Lung (tissue), 12 donors: ENCODE results near the gene KIF1A. TPM values are rescaled to one million over a fixed set of nuclear protein-coding genes. Genes with fewer than 3 reads are reported as not detected.

ENCODE experiments used
- ATAC-seq: fragments of 200-7000 bp; cut with Tn5 transposase; one replicate; pipeline ENCODE4 v1.9.1; 2020; ENCODE audit warnings: moderate number of reproducible peaks; ENCODE audit not compliant: insufficient read depth, low FRiP score
- DNase-seq, 3 donors: peaks; one replicate each; pipeline ENCODE4 v3.0.0-alpha.2; 2013 to 2017
- H3K27ac ChIP-seq, 2 donors: one replicate each; pipeline ENCODE4 v1.5.1; 2013; ENCODE audit warnings: mild to moderate bottlenecking in 2 of 2, moderate library complexity in 2 of 2, control low read depth in 1 of 2, inconsistent platforms in 1 of 2, low read depth in 1 of 2, low read length in 1 of 2
- H3K27me3 ChIP-seq, 3 donors: one replicate each; pipeline ENCODE4 v1.5.1; 2013; ENCODE audit warnings: low read length in 2 of 3; ENCODE audit not compliant: control insufficient read depth in 3 of 3, insufficient read depth in 3 of 3
- H3K36me3 ChIP-seq, 4 donors: one replicate each; pipeline ENCODE4 v1.5.1; 2013; ENCODE audit warnings: low read length in 4 of 4, mild to moderate bottlenecking in 1 of 4, moderate library complexity in 1 of 4; ENCODE audit not compliant: control insufficient read depth in 4 of 4, insufficient read depth in 4 of 4
- H3K4me1 ChIP-seq, 5 donors: one replicate each; pipeline ENCODE4 v1.5.1; 2013; ENCODE audit warnings: low read length in 5 of 5, mild to moderate bottlenecking in 2 of 5, moderate library complexity in 1 of 5; ENCODE audit not compliant: control insufficient read depth in 5 of 5, insufficient read depth in 5 of 5
- H3K4me3 ChIP-seq: one replicate; pipeline ENCODE4 v1.5.1; 2013; ENCODE audit warnings: mild to moderate bottlenecking, control low read depth, moderate library complexity
- H3K9ac ChIP-seq, 2 donors: one replicate each; pipeline ENCODE4 v1.5.1; 2013; ENCODE audit warnings: low read length in 2 of 2, control low read depth in 1 of 2; ENCODE audit not compliant: insufficient read depth in 1 of 2
- H3K9me3 ChIP-seq, 4 donors: one replicate each; pipeline ENCODE4 v1.5.1; 2013; ENCODE audit warnings: low read length in 3 of 4, mild to moderate bottlenecking in 1 of 4, moderate library complexity in 1 of 4; ENCODE audit not compliant: control insufficient read depth in 4 of 4, insufficient read depth in 3 of 4
- WGBS, 2 donors: extraction: QIAGEN DNeasy Blood & Tissue Kit; methylation state at CpG; one replicate each; pipeline ENCODE4 v1.1.7; 2013; 5-methylcytosine and 5-hydroxymethylcytosine counted together
- polyA plus RNA-seq, 2 donors: library from polyadenylated mRNA; stranded (reverse); fragments of 200-250 nt; gene quantifications; one replicate each; pipeline ENCODE4 v1.2.1, GENCODE V29; 2013
- total RNA-seq, 2 donors: library from RNA; depleted of rRNA in 1 of 2; stranded (reverse); fragments of >200 nt in 1 of 2; gene quantifications; one replicate each; pipeline ENCODE4 v1.2.1, GENCODE V29; 2014 to 2021
- TF ChIP-seq, protein P1 (sequence below): IDR thresholded peaks from 2 replicates; pipeline ENCODE4 v1.5.1; 2012; ENCODE audit warnings: mild to moderate bottlenecking; ENCODE audit errors: control extremely low read depth, extremely low read depth
- donor health status: control.
- donor health status: control.
- donor health status: Bipolar disorder and iron deficiency.
- donor health status: healthy.
- donor health status: DM: yes; HTN: yes; CAD: no.

The KIF1A gene
- total and polyA plus RNA-seq, 4 donors: 0.14 to 2.3 (median 0.46) TPM

DNA sequence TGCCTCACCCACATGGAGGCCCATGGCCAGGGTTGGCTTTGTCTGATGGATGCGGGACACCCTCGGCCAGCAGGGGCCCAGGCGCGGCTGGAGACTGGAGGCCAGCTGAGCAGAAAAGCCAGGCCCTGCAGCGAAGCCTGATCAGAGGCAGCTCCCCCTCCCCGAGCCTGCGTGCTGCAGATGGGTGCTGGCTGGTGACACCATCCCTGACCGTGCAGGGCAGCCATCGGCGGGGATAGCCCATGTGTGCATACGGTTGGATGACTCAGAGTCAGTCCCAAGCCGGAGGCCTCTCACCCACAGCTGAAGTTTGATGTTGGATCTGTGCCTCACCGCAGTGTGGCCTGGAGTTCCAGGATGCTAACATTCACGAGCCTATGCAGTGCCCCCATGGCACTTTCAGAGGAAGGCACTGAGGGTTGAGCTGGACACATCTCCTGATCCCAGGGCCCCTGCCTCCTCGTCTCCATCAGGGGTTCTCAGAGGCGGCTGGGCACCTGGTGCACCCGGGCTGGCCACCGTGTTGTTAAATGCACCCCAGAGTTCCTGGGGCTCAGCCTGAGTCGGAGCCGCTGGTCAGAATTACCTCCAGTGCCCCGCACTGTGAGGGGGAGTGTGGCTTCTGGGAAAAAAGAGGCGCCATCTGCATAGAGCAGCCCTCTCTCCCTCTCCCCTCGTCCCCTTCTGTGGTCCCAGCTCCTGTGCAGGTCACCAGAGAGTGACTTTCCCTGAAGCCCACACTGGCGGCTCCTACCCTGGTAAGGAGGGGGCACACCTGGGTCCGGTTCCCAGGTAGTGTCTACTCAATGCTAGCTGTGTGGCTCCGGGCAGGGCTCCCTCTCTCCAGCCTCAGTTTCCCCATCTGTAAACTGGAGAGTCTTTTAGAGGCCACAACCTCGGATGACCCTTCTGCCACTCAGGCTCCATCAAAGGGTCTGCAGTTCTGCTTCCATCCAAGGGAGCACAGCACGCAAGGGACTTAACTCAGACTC is 19.4 kb upstream of the KIF1A start:
- TF ChIP-seq, protein P1, sequence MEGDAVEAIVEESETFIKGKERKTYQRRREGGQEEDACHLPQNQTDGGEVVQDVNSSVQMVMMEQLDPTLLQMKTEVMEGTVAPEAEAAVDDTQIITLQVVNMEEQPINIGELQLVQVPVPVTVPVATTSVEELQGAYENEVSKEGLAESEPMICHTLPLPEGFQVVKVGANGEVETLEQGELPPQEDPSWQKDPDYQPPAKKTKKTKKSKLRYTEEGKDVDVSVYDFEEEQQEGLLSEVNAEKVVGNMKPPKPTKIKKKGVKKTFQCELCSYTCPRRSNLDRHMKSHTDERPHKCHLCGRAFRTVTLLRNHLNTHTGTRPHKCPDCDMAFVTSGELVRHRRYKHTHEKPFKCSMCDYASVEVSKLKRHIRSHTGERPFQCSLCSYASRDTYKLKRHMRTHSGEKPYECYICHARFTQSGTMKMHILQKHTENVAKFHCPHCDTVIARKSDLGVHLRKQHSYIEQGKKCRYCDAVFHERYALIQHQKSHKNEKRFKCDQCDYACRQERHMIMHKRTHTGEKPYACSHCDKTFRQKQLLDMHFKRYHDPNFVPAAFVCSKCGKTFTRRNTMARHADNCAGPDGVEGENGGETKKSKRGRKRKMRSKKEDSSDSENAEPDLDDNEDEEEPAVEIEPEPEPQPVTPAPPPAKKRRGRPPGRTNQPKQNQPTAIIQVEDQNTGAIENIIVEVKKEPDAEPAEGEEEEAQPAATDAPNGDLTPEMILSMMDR: no peak
- Histone ChIP-seq H3K4me3 (no peak overlapping the region), H3K4me1 (peaks cover 0 to 18% (median 4%) of the 10 kb centered on the region in 5 donors), H3K27me3 (peaks cover 0 to 2% (median 0%) of the 10 kb centered on the region in 3 donors), H3K36me3 (no peaks in the 10 kb centered on the region), H3K9ac (no peak overlapping the region), H3K9me3 (no peaks in the 10 kb centered on the region), H3K27ac (no peak overlapping the region)
- WGBS, 2 donors: 87 to 92% methylated on average over 28 of the region's 28 CpGs
- ATAC-seq (no peak), DNase-seq (no peak)

DNA sequence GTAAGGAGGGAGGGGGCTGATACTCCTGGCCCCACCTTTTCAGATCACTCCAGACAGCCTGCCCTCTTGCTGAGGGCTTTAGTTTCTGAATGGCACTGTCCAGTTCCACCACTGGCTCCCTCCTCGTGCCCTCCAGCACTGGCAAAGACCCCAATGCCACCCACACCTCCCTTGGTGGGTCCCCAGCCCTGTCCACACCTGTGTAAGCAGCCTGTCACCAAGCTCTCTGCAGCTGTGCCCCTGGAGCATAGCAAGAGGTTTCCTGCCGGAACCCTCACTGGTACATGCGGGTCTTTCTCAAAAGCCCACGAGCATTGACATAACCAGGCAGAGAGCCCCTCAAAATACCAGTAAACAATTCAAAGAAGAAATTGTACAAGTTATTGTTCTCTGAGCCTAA is 17.6 kb upstream of the KIF1A start:
- ATAC-seq: no peak
- Histone ChIP-seq H3K9me3 (no peaks in the 10 kb centered on the region), H3K36me3 (no peaks in the 10 kb centered on the region), H3K4me1 (peaks cover 0 to 18% (median 4%) of the 10 kb centered on the region in 5 donors), H3K4me3 (no peak overlapping the region), H3K9ac (no peak overlapping the region), H3K27me3 (no peaks in the 10 kb centered on the region), H3K27ac (no peak overlapping the region)
- TF ChIP-seq, protein P1: no peak
- 54 to 76% methylated on average over 4 of the region's 4 CpGs for WGBS, 2 donors
- no peak for DNase-seq

DNA sequence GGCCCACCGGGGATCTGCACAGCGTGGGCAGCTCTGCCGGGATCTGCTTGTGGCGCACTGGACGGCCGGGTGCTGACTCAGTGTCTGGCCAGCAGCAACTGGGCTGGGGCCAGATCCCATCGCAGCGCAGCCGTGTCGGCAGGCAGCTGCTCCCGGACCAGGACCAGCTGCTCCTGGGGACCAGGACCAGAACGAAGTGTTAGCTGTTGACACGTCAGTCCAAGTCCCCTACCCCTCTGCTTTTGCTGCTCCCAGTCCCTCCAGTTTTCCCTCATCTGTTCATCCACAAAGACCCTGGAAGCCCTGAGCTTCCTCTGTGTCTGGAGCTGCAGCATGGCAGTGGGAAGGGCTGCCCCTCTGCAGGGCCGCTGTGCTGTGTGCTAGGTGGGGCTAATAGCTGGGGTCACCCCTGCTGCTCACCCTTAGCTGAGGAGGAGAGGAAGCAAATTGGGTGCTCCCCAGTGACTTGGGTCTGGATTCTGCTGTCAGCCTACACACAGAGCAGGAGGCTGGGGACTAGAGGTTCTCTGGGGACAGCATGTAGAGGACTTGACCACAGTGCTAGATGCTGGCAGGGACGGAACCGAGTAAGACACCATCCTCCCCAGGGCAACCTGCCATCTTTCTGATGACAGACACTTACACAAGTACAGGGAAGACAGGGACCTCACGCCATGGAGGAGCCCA is 16.9 kb upstream of the KIF1A start:
- H3K27me3 ChIP-seq: peaks cover 0 to under 1% (median under 1%) of the 10 kb centered on the region in 3 donors
- H3K36me3 ChIP-seq: no peaks in the 10 kb centered on the region
- WGBS, 2 donors: 70 to 83% methylated on average over 17 of the region's 17 CpGs
- no peak overlapping the region for H3K4me3 ChIP-seq
- H3K27ac ChIP-seq: no peak overlapping the region
- H3K4me1 ChIP-seq: peaks cover 0 to 18% (median 4%) of the 10 kb centered on the region in 5 donors
- DNase-seq (peak; percentile 79 to 90 (median 84)), ATAC-seq (no peak)
- H3K9me3 ChIP-seq: no peaks in the 10 kb centered on the region
- TF ChIP-seq, protein P1: no peak
- H3K9ac ChIP-seq: no peak overlapping the region
